Natural killer cell (primary cell): ENCODE data around the gene EIF2B5. TPM values are rescaled to one million over a fixed set of nuclear protein-coding genes. Genes with fewer than 3 reads are reported as not detected.

Experiments used
- ATAC-seq, 3 donors: fragments of 150-1000 bp in 2 of 3; fragments of 200-7000 bp in 1 of 3; cut with Tn5 transposase; 1 replicate in 1 of 3; 2 replicates in 2 of 3; pipeline ENCODE4 v1.10.0; 2021; ENCODE audit warnings: mild to moderate bottlenecking in 2 of 3, moderate library complexity in 2 of 3
- DNase-seq, 2 donors: peaks; one replicate each; pipeline versions ENCODE4 v3.0.0 to v3.0.0-alpha.2; 2013 to 2021; ENCODE audit warnings: mixed read lengths in 1 of 2
- H3K27ac ChIP-seq: one replicate; pipeline ENCODE4 v1.5.1; 2013; ENCODE audit warnings: mild to moderate bottlenecking, low read length
- H3K27me3 ChIP-seq: one replicate; pipeline ENCODE4 v1.6.1; 2013; ENCODE audit warnings: low read length; ENCODE audit not compliant: control insufficient read depth, insufficient read depth
- H3K36me3 ChIP-seq: one replicate; pipeline ENCODE4 v1.6.1; 2013; ENCODE audit warnings: low read length; ENCODE audit not compliant: control insufficient read depth, insufficient read depth
- H3K4me1 ChIP-seq: one replicate; pipeline ENCODE4 v1.6.1; 2013; ENCODE audit warnings: low read length; ENCODE audit not compliant: control insufficient read depth, insufficient read depth
- H3K4me3 ChIP-seq: one replicate; pipeline ENCODE4 v1.5.1; 2013; ENCODE audit warnings: low read length
- H3K9me3 ChIP-seq: one replicate; pipeline ENCODE4 v1.6.1; 2013; ENCODE audit warnings: low read length; ENCODE audit not compliant: control insufficient read depth, insufficient read depth
- H3K27ac Mint-ChIP-seq, 2 donors: one replicate each; pipeline ENCODE4 v1.8.0; 2022; ENCODE audit warnings: mild to moderate bottlenecking in 2 of 2, mixed read lengths in 2 of 2, moderate library complexity in 1 of 2
- H3K27me3 Mint-ChIP-seq, 2 donors: one replicate each; pipeline ENCODE4 v1.8.0; 2022; ENCODE audit warnings: low read depth in 2 of 2, mixed read lengths in 2 of 2
- H3K36me3 Mint-ChIP-seq: one replicate; pipeline ENCODE4 v1.8.0; 2022; ENCODE audit warnings: mixed read lengths
- H3K4me1 Mint-ChIP-seq, 2 donors: one replicate each; pipeline ENCODE4 v1.8.0; 2022; ENCODE audit warnings: mixed read lengths in 2 of 2
- H3K4me3 Mint-ChIP-seq: one replicate; pipeline ENCODE4 v1.8.0; 2022; ENCODE audit warnings: mild to moderate bottlenecking, moderate library complexity, mixed read lengths
- H3K9me3 Mint-ChIP-seq, 2 donors: one replicate each; pipeline ENCODE4 v1.8.0; 2022; ENCODE audit warnings: mixed read lengths in 2 of 2
- CTCF ChIP-seq: fragments of 200-600 bp; IDR thresholded peaks from one replicate; pipeline ENCODE4 v1.8.0; 2022; ENCODE audit warnings: antibody characterized with exemption
- WGBS: methylation state at CpG from one replicate; pipeline ENCODE4 v1.1.7; 2013; ENCODE audit warnings: missing lambda C conversion rate; ENCODE audit not compliant: insufficient coverage; 5-methylcytosine and 5-hydroxymethylcytosine counted together
- intact Hi-C: fragments of 100-400 bp; cut with micrococcal nuclease; formaldehyde crosslinking; loops from one replicate; pipeline ENCODE4 v1.14.2; 2022
- total RNA-seq, 4 donors: library from RNA; stranded (reverse); fragments of 120-200 nt in 1 of 4; gene quantifications; one replicate each; pipeline versions ENCODE4 v1.2.3 to v1.2.4, GENCODE V29; 2013 to 2022

The EIF2B5 gene
- total RNA-seq, 3 donors from 2014 or later (not counting 1 experiment from before 2014, with no cell fraction given): 44.5 to 59.4 (median 54.8) TPM

GRCh38 chr3:184133840-184134745 lies 1.1 kb upstream of the EIF2B5 start:
- TF ChIP-seq CTCF: no peak
- Mint-ChIP-seq H3K27me3 (peaks cover 0 to 2% of the 10 kb centered on the region in 2 donors), H3K9me3 (no peaks in the 10 kb centered on the region), H3K4me3 (peak overlapping the region; percentile 99), H3K4me1 (peaks cover 48 to 49% of the 10 kb centered on the region in 2 donors), H3K27ac (peak overlapping the region; percentile 93), H3K36me3 (no peaks in the 10 kb centered on the region)
- Histone ChIP-seq H3K27me3 (no peaks in the 10 kb centered on the region), H3K36me3 (no peaks in the 10 kb centered on the region), H3K4me3 (peak overlapping the region; percentile 97), H3K9me3 (no peaks in the 10 kb centered on the region), H3K27ac (peak overlapping the region; percentile 87), H3K4me1 (peaks cover 18% of the 10 kb centered on the region)
- DNase-seq (peak; percentile 19 to 61), ATAC-seq (no peak)
- WGBS: under 1% methylated on average over 35 of the region's 37 CpGs
- intact Hi-C loops: loop anchor here (2.0 to 10.0 kb wide), 2 partner anchors 21 to 111 kb away; partner anchors contain the start of genes ALG3, DVL3 and EEF1AKMT4

- H3K36me3 ChIP-seq: peaks cover 2% of the 10 kb centered on the region
- no peaks in the 10 kb centered on the region for H3K27me3 ChIP-seq
- Mint-ChIP-seq H3K4me3 (peak overlapping the region; percentile 99), H3K27me3 (no peaks in the 10 kb centered on the region), H3K36me3 (no peaks in the 10 kb centered on the region), H3K9me3 (no peaks in the 10 kb centered on the region), H3K27ac (peak overlapping the region; percentile 93), H3K4me1 (peaks cover 48 to 49% of the 10 kb centered on the region in 2 donors)
- intact Hi-C loops: loop anchor here (2.0 to 10.0 kb wide), 2 partner anchors 20 to 110 kb away; partner anchors contain the start of genes ALG3, DVL3 and EEF1AKMT4
- peak in 2 of 3 donors; percentile 11 to 24 for ATAC-seq
- TF ChIP-seq CTCF: no peak
- peaks cover 18% of the 10 kb centered on the region for H3K4me1 ChIP-seq
- peak overlapping the region; percentile 97 for H3K4me3 ChIP-seq
- WGBS: under 1% methylated on average over 21 of the region's 21 CpGs
- H3K9me3 ChIP-seq: no peaks in the 10 kb centered on the region
- peak overlapping the region; percentile 87 for H3K27ac ChIP-seq
- no peak for DNase-seq
Observed at GRCh38 chr3:184134746-184135148, 411 bp upstream of the EIF2B5 start.

GRCh38 chr3:184135911-184136260 lies 728 bp downstream of the EIF2B5 start:
- 8% methylated on average over 9 of the region's 9 CpGs for WGBS
- Mint-ChIP-seq H3K9me3 (no peaks in the 10 kb centered on the region), H3K27me3 (no peaks in the 10 kb centered on the region), H3K36me3 (no peaks in the 10 kb centered on the region), H3K4me3 (peak overlapping the region; percentile 99), H3K27ac (peak overlapping the region; percentile 93), H3K4me1 (peaks cover 48 to 54% of the 10 kb centered on the region in 2 donors)
- H3K36me3 ChIP-seq: peaks cover 12% of the 10 kb centered on the region
- peak overlapping the region; percentile 97 for H3K4me3 ChIP-seq
- no peaks in the 10 kb centered on the region for H3K9me3 ChIP-seq
- H3K4me1 ChIP-seq: peaks cover 18% of the 10 kb centered on the region
- no peak for TF ChIP-seq CTCF
- DNase-seq (no peak), ATAC-seq (no peak)
- intact Hi-C loops: loop anchor here (2.0 to 10.0 kb wide), 2 partner anchors 19 to 109 kb away; partner anchors contain the start of genes ALG3, DVL3 and EEF1AKMT4
- H3K27me3 ChIP-seq: no peaks in the 10 kb centered on the region
- H3K27ac ChIP-seq: peak overlapping the region; percentile 87
